Measurements from ENCODE around the gene REEP5. TPM values are rescaled to one million over a fixed set of nuclear protein-coding genes. Genes with fewer than 3 reads are reported as not detected.

Gene REEP5
- total and polyA plus RNA-seq, 9 of the 15 experiments (the other 6 are each of a cell fraction or from before 2014, with no cell fraction given), result 14.7 to 102 (median 36.0) TPM

GRCh38 chr5:112931473-112931872 lies 9.4 kb upstream of the REEP5 start (continued):
- no peak for TF ChIP-seq E2F6 (IDR thresholded peaks at IDR 0.05; ENCODE audit: borderline replicate concordance in 1 of 2, extremely low read depth in 1 of 2, insufficient read depth in 1 of 2, insufficient read length in 1 of 2, low read depth in 1 of 2, low read length in 1 of 2, poor library complexity in 1 of 2, severe bottlenecking in 1 of 2)
- no peak for TF ChIP-seq TGIF2 (CRISPR knock-in tag; IDR thresholded peaks at IDR 0.05)
- TF ChIP-seq SNAPC5 (CRISPR knock-in tag; IDR thresholded peaks at IDR 0.05), result no peak
- TF ChIP-seq RHOXF2B (CRISPR knock-in tag; conservative IDR thresholded peaks at IDR 0.05), result no peak
- TF ChIP-seq HDAC2 (IDR thresholded peaks at IDR 0.05), result peak; percentile 87
- no peak for TF ChIP-seq PATZ1 (CRISPR knock-in tag; IDR thresholded peaks at IDR 0.05; ENCODE audit: borderline replicate concordance)
- TF ChIP-seq IRF1 (CRISPR knock-in tag; IDR thresholded peaks at IDR 0.05; ENCODE audit: borderline replicate concordance), result no peak
- no peak for TF ChIP-seq MAFF (IDR thresholded peaks at IDR 0.05; ENCODE audit: low read length)
- TF ChIP-seq EGR1 (conservative IDR thresholded peaks at IDR 0.05), result no peak
- TF ChIP-seq NR2C2 (CRISPR knock-in tag; IDR thresholded peaks at IDR 0.05), result no peak
- peak; percentile 74 for TF ChIP-seq NR2C2 (tag; IDR thresholded peaks at IDR 0.05)
- TF ChIP-seq CREM (IDR thresholded peaks at IDR 0.05; ENCODE audit: low read depth), result peak; percentile 53; the same call in 1 of the 2 replicates
- TF ChIP-seq ZBTB7A (IDR thresholded peaks at IDR 0.05; ENCODE audit: borderline replicate concordance, control insufficient read depth, low read depth, low read length), result no peak
- no peak for TF ChIP-seq RBM25 (IDR thresholded peaks at IDR 0.05; ENCODE audit: low read depth, low read length, severe bottlenecking)
- no peak for TF ChIP-seq ZNF3 (CRISPR knock-in tag; IDR thresholded peaks at IDR 0.05)
- no peak for TF ChIP-seq HCFC1 (IDR thresholded peaks at IDR 0.05; ENCODE audit: low read depth, low read length)
- 0 out of 2 replicates have a peak, but pooled peaks have one; percentile 62 for TF ChIP-seq ZNF766 (CRISPR knock-in tag; conservative IDR thresholded peaks at IDR 0.05)
- no peak for TF ChIP-seq CHD1 (IDR thresholded peaks at IDR 0.05; ENCODE audit: low read length)
- no peak for TF ChIP-seq ELF2 (CRISPR knock-in tag; IDR thresholded peaks at IDR 0.05)
- peak; percentile 74; the same call in 1 of the 2 replicates for TF ChIP-seq SOX6 (IDR thresholded peaks at IDR 0.05)
- peak; percentile 63; the same call in 1 of the 2 replicates for TF ChIP-seq LCOR (CRISPR knock-in tag; IDR thresholded peaks at IDR 0.05)
- TF ChIP-seq TEAD4 (IDR thresholded peaks at IDR 0.05; ENCODE audit: low read length), result peak; percentile 55; the same call in 1 of the 2 replicates
- TF ChIP-seq TEAD4 (CRISPR knock-in tag; IDR thresholded peaks at IDR 0.05; ENCODE audit: borderline replicate concordance), result no peak
- peak; percentile 11; the same call in 1 of the 2 replicates for TF ChIP-seq TAL1 (IDR thresholded peaks at IDR 0.05)
- TF ChIP-seq LEF1 (IDR thresholded peaks at IDR 0.05), result peak; percentile 81; the same call in 1 of the 2 replicates
- TF ChIP-seq ZBTB8A (IDR thresholded peaks at IDR 0.05; ENCODE audit: partially characterized antibody), result no peak
- peak; percentile 57 for TF ChIP-seq HDAC3 (IDR thresholded peaks at IDR 0.05; ENCODE audit: borderline replicate concordance, partially characterized antibody)
- TF ChIP-seq HNRNPK (IDR thresholded peaks at IDR 0.05; ENCODE audit: low read depth, low read length, poor library complexity, severe bottlenecking), result no peak
